Measurements from ENCODE around the gene ARSB.

DNA sequence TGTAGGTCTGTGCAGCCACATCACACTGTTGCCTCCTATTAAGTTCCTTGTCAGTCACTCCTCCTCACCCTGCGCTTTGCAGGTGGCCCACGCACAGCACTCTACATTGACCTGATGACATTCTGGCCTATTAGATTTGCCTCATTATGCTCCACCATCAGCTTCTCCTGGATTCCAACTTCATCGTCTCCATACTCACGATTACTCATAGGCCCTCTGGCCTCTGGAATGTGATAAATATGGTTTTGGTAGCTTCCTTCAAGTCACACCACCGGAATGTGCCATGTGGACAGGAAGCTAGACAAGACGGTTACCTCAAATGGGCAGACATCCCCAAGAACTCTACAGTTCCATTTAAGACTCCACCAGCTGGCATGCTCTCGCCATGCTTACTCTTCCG is 178.6 kb downstream of the ARSB start:
- TF ChIP-seq, protein P1, sequence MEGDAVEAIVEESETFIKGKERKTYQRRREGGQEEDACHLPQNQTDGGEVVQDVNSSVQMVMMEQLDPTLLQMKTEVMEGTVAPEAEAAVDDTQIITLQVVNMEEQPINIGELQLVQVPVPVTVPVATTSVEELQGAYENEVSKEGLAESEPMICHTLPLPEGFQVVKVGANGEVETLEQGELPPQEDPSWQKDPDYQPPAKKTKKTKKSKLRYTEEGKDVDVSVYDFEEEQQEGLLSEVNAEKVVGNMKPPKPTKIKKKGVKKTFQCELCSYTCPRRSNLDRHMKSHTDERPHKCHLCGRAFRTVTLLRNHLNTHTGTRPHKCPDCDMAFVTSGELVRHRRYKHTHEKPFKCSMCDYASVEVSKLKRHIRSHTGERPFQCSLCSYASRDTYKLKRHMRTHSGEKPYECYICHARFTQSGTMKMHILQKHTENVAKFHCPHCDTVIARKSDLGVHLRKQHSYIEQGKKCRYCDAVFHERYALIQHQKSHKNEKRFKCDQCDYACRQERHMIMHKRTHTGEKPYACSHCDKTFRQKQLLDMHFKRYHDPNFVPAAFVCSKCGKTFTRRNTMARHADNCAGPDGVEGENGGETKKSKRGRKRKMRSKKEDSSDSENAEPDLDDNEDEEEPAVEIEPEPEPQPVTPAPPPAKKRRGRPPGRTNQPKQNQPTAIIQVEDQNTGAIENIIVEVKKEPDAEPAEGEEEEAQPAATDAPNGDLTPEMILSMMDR (IDR thresholded peaks at IDR 0.05): no peak
- TF ChIP-seq POLR2A (IDR thresholded peaks at IDR 0.05): no peak
